ENCODE measurements around the gene LRRIQ4.

Gene LRRIQ4

DNA sequence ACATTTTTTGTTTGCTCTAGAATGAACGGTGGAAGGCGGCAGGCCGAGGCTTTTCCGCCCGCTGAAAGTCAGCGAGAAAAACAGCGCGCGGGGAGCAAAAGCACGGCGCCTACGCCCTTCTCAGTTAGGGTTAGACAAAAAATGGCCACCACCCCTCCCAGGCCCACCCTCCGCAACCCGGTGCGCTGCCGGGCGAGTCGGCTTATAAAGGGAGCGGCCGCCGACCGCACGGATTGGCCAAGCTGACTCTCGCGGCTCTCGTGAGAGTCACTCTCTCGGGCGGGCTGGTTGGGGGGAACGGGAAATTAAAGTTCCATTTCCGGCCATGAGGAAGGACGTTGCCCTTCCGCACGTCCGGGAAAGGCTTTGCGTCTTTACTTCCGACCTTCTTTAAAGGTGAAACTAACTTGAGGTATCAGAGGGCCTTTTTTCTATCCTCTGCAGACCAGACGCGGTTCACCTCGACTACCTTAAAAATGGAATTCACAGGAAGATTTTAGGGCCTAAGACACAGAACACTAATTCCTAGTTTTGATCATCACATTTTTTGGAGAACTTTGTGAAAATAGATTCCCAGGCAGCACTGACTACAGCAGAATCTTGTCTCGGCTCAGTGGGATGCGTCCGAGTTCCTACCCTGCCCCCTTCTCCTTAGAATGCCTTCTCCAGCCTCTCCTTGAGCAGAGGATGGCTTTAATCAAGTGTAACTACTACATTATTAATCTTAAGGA is 47.6 kb upstream of the LRRIQ4 start, which contains the start of gene TERC (continued):
- TF ChIP-seq ZNF501 (tag by site-specific recombination; IDR thresholded peaks at IDR 0.05) (0 out of 2 replicates have a peak, but pooled peaks have one; percentile 58), ZNF121 (tag by site-specific recombination; IDR thresholded peaks at IDR 0.05) (no peak), SP2 (tag by site-specific recombination; IDR thresholded peaks at IDR 0.05) (peak; percentile 93), ZNF626 (tag by site-specific recombination; IDR thresholded peaks at IDR 0.05) (no peak), KLF9 (tag by site-specific recombination; IDR thresholded peaks at IDR 0.05; ENCODE audit: low read depth) (peak; percentile 30; the same call in 1 of the 2 replicates), ZNF2 (tag by site-specific recombination; IDR thresholded peaks at IDR 0.05) (no peak), ZNF24 (tag by site-specific recombination; IDR thresholded peaks at IDR 0.05) (0 out of 2 replicates have a peak, but pooled peaks have one; percentile 45), ZNF529 (tag by site-specific recombination; IDR thresholded peaks at IDR 0.05; ENCODE audit: insufficient replicate concordance) (no peak), ZNF48 (tag by site-specific recombination; IDR thresholded peaks at IDR 0.05) (no peak), ZNF341 (tag by site-specific recombination; IDR thresholded peaks at IDR 0.05; ENCODE audit: low read depth) (peak; percentile 73), ZNF350 (tag by site-specific recombination; IDR thresholded peaks at IDR 0.05) (no peak), ZNF292 (tag by site-specific recombination; IDR thresholded peaks at IDR 0.05; ENCODE audit: borderline replicate concordance, low read depth) (no peak), REPIN1 (tag by site-specific recombination; IDR thresholded peaks at IDR 0.05; ENCODE audit: low read depth) (no peak), ZNF768 (tag by site-specific recombination; IDR thresholded peaks at IDR 0.05) (no peak), ZNF701 (tag by site-specific recombination; IDR thresholded peaks at IDR 0.05) (no peak), ZNF623 (tag by site-specific recombination; IDR thresholded peaks at IDR 0.05) (no peak), ZNF214 (tag by site-specific recombination; IDR thresholded peaks at IDR 0.05; ENCODE audit: borderline replicate concordance) (no peak), PATZ1 (tag by site-specific recombination; IDR thresholded peaks at IDR 0.05) (peak; percentile 77), ZNF530 (tag by site-specific recombination; IDR thresholded peaks at IDR 0.05; ENCODE audit: low read depth) (no peak), ZNF354C (tag by site-specific recombination; IDR thresholded peaks at IDR 0.05; ENCODE audit: borderline replicate concordance, low read depth) (no peak), ZBTB7A (tag by site-specific recombination; IDR thresholded peaks at IDR 0.05; ENCODE audit: low read depth) (0 out of 2 replicates have a peak, but pooled peaks have one; percentile 4), ZNF629 (tag by site-specific recombination; IDR thresholded peaks at IDR 0.05) (peak; percentile 50), ZNF658 (tag by site-specific recombination; IDR thresholded peaks at IDR 0.05) (no peak), ZNF175 (tag by site-specific recombination; IDR thresholded peaks at IDR 0.05) (no peak), ZNF76 (tag by site-specific recombination; IDR thresholded peaks at IDR 0.05; ENCODE audit: borderline replicate concordance, low read depth) (peak; percentile 42; the same call in 1 of the 2 replicates), ZFP37 (tag by site-specific recombination; IDR thresholded peaks at IDR 0.05) (0 out of 2 replicates have a peak, but pooled peaks have one; percentile 47), ZNF223 (tag by site-specific recombination; IDR thresholded peaks at IDR 0.05) (no peak), ZNF571 (tag by site-specific recombination; IDR thresholded peaks at IDR 0.05) (no peak), ZNF394 (tag by site-specific recombination; IDR thresholded peaks at IDR 0.05; ENCODE audit: borderline replicate concordance) (no peak), PRDM1 (tag by site-specific recombination; IDR thresholded peaks at IDR 0.05) (peak; percentile 78)
- TF ChIP-seq, protein P1, sequence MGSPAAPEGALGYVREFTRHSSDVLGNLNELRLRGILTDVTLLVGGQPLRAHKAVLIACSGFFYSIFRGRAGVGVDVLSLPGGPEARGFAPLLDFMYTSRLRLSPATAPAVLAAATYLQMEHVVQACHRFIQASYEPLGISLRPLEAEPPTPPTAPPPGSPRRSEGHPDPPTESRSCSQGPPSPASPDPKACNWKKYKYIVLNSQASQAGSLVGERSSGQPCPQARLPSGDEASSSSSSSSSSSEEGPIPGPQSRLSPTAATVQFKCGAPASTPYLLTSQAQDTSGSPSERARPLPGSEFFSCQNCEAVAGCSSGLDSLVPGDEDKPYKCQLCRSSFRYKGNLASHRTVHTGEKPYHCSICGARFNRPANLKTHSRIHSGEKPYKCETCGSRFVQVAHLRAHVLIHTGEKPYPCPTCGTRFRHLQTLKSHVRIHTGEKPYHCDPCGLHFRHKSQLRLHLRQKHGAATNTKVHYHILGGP (tag by site-specific recombination; IDR thresholded peaks at IDR 0.05), result no peak
- TF ChIP-seq, protein P2, sequence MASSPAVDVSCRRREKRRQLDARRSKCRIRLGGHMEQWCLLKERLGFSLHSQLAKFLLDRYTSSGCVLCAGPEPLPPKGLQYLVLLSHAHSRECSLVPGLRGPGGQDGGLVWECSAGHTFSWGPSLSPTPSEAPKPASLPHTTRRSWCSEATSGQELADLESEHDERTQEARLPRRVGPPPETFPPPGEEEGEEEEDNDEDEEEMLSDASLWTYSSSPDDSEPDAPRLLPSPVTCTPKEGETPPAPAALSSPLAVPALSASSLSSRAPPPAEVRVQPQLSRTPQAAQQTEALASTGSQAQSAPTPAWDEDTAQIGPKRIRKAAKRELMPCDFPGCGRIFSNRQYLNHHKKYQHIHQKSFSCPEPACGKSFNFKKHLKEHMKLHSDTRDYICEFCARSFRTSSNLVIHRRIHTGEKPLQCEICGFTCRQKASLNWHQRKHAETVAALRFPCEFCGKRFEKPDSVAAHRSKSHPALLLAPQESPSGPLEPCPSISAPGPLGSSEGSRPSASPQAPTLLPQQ (tag by site-specific recombination; IDR thresholded peaks at IDR 0.05), result peak; percentile 22; the same call in 1 of the 2 replicates
- TF ChIP-seq, protein P3, sequence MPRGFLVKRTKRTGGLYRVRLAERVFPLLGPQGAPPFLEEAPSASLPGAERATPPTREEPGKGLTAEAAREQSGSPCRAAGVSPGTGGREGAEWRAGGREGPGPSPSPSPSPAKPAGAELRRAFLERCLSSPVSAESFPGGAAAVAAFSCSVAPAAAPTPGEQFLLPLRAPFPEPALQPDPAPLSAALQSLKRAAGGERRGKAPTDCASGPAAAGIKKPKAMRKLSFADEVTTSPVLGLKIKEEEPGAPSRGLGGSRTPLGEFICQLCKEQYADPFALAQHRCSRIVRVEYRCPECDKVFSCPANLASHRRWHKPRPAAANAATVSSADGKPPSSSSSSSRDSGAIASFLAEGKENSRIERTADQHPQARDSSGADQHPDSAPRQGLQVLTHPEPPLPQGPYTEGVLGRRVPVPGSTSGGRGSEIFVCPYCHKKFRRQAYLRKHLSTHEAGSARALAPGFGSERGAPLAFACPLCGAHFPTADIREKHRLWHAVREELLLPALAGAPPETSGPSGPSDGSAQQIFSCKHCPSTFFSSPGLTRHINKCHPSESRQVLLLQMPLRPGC (tag by site-specific recombination; IDR thresholded peaks at IDR 0.05), result 0 out of 2 replicates have a peak, but pooled peaks have one; percentile 5

Measured in HEK293 (cell line).